ENCODE results near the gene RPP30.

RPP30 gene

GRCh38 chr10:90911133-90912051 is 39.6 kb downstream of the RPP30 start:
- Histone ChIP-seq H3K27ac (no peak overlapping the region), H3K4me3 (no peak overlapping the region)
- peak; percentile 86 for TF ChIP-seq CTCF (IDR thresholded peaks at IDR 0.05)
- no peak for DNase-seq (ENCODE audit: low spot score)

- DNase-seq (ENCODE audit: low spot score): no peak
- no peak for TF ChIP-seq CTCF (IDR thresholded peaks at IDR 0.05)
- Histone ChIP-seq H3K27ac (no peak overlapping the region), H3K4me3 (no peak overlapping the region)
Measured at GRCh38 chr10:90912174-90912573, 40.4 kb downstream of the RPP30 start.

GRCh38 chr10:90912854-90913479 is 41.2 kb downstream of the RPP30 start:
- Histone ChIP-seq H3K27ac (no peak overlapping the region), H3K4me3 (no peak overlapping the region)
- no peak for DNase-seq (ENCODE audit: low spot score)
- no peak for TF ChIP-seq CTCF (IDR thresholded peaks at IDR 0.05)

- no peak for DNase-seq (ENCODE audit: low spot score)
- no peak for TF ChIP-seq CTCF (IDR thresholded peaks at IDR 0.05)
Measured at GRCh38 chr10:90913774-90914420, 42.1 kb downstream of the RPP30 start.

GRCh38 chr10:90914992-90915765 is 43.4 kb downstream of the RPP30 start:
- Histone ChIP-seq H3K4me3 (no peak overlapping the region), H3K27ac (no peak overlapping the region)
- no peak for TF ChIP-seq CTCF (IDR thresholded peaks at IDR 0.05)
- DNase-seq (ENCODE audit: low spot score): no peak

More at GRCh38 chr10:90913774-90914420, 42.1 kb downstream of the RPP30 start:
- Histone ChIP-seq H3K4me3 (no peak overlapping the region), H3K27ac (no peak overlapping the region)

- Histone ChIP-seq H3K27ac (no peak overlapping the region), H3K4me3 (no peak overlapping the region)
- DNase-seq (ENCODE audit: low spot score): no peak
- TF ChIP-seq CTCF (IDR thresholded peaks at IDR 0.05): no peak
Measured at GRCh38 chr10:90915766-90916075, 43.9 kb downstream of the RPP30 start.
